ENCODE measurements around the gene CD8B.
"Not testable (repeated sequence)": the region's sequence is repeated elsewhere in the genome, so short reads cannot be mapped to it uniquely, and the experiment has no call there.

- TF ChIP-seq CTCF (IDR thresholded peaks at IDR 0.05 in 2 of 3, conservative IDR thresholded peaks at IDR 0.05 in 1 of 3; ENCODE audit: insufficient read depth in 2 of 3, low read depth in 1 of 3, low read length in 3 of 3); ELF4 (CRISPR knock-in tag; IDR thresholded peaks at IDR 0.05); TARDBP (IDR thresholded peaks at IDR 0.05); ZNF274 (IDR thresholded peaks at IDR 0.05; ENCODE audit: borderline replicate concordance, low read depth, low read length); FOSL1 (tag; conservative IDR thresholded peaks at IDR 0.05); TAF1 (IDR thresholded peaks at IDR 0.05; ENCODE audit: control insufficient read depth, extremely low read depth, insufficient read depth, low read length, severe bottlenecking): not testable (repeated sequence)
These were observed 17.3 kb upstream of the CD8B start for GRCh38 chr2:86878986-86879385.

Data from K562 (cell line).